ENCODE data around the gene C8A. TPM values are rescaled to one million over a fixed set of nuclear protein-coding genes. Genes with fewer than 3 reads are reported as not detected.

Gene C8A
- total RNA-seq, 1 donor from 2014 or later: 10.7 TPM

GRCh38 chr1:56927171-56927570 lies 72.6 kb downstream of the C8A start:
- DNase-seq (ENCODE audit: low spot score): no peak

DNA sequence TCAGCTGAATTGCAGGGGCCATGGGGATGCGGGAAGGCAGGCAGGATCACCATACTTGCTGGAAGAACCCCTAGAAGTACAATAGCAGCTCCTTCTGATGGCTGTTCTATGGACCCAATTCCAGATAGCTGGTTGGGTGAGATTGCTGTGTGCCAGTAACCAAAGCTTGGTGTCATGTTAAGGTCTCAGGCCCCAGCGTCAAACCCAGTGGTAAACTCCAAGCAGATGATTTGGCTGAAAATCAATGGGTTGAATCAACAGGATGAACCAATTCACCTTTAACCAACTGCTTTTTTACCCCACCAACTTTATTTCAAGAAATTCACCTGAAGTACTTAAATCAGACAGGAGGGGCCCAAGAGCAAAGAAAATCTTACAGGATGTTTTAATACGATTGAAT lies 73.4 kb downstream of the C8A start:
- no peak for DNase-seq (ENCODE audit: low spot score)

- no peak for DNase-seq (ENCODE audit: low spot score)
These were observed 74.9 kb downstream of the C8A start for GRCh38 chr1:56929492-56929891.

GRCh38 chr1:56931211-56931610 lies 76.6 kb downstream of the C8A start:
- no peak for DNase-seq (ENCODE audit: low spot score)

DNA sequence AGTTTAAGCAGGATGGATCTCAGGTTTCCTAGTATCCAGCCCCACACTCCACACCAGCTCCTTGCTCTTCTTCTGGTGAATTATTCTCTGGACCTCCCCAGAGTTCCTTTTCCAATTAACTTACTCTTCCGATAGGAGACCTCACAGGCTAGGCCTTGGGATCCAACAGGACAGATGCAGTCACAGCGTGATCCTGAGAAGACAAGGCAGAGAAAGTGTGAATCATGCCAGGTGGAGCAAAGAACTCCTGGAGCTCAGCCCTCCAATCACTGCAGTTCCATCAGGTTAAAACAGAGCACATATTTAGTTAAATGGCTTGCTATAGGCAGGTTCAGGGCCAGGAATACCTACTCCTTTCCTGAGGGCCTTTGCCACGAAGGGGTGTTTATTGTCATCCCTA lies 77.1 kb downstream of the C8A start:
- DNase-seq (ENCODE audit: low spot score): no peak

- no peak for DNase-seq (ENCODE audit: low spot score)
These were observed 78.6 kb downstream of the C8A start for GRCh38 chr1:56933161-56933560.

- DNase-seq (ENCODE audit: low spot score): no peak
These were observed 79.0 kb downstream of the C8A start for GRCh38 chr1:56933606-56934005.

- no peak for DNase-seq (ENCODE audit: low spot score)
These were observed 79.9 kb downstream of the C8A start for GRCh38 chr1:56934430-56935060.

DNA sequence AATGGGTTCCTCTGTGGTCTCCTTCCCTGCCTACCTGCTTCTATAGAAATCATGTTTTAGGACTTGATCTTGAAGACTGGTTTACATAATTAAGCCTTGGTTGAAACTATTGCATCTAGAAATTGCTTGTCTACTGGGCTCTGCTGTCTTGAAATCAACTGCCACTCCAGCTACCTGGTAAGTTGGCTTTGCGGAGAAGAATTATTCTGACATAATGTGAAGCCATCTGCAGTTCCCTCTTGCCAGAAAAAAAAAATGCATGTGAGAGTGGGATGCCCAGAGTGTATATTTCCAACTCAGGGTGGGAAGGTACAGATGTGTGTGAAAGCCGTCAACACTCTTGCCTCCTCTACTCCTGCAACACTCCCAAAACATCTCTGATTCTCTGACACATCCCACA lies 84.0 kb downstream of the C8A start:
- no peak for DNase-seq (ENCODE audit: low spot score)

- DNase-seq (ENCODE audit: low spot score): no peak
These were observed 84.6 kb downstream of the C8A start for GRCh38 chr1:56939209-56939608.

GRCh38 chr1:56940039-56940438 lies 85.4 kb downstream of the C8A start:
- no peak for DNase-seq (ENCODE audit: low spot score)

- DNase-seq (ENCODE audit: low spot score): no peak
These were observed 93.9 kb downstream of the C8A start for GRCh38 chr1:56948403-56949023.

DNA sequence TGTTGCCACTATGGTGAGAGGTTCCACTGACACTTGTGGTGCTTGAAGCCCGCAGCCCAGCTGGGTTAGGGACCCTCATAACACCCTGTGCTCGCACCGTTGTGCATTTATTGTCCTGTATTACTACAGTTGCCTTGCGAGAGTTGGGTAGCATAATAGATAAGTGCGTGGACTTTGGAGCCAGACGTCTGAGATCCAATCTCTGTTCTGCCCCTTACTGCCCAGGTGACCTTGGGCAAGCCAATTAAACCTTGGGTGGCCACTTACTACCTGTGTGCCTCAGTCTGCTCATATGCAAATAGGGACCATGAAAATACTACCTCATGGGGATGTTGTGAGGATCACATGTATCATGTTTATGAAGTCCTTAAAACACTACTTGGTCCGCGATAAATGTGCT lies 97.9 kb downstream of the C8A start:
- no peak for DNase-seq (ENCODE audit: low spot score)

- no peak for DNase-seq (ENCODE audit: low spot score)
These were observed 98.8 kb downstream of the C8A start for GRCh38 chr1:56953386-56953785.

DNA sequence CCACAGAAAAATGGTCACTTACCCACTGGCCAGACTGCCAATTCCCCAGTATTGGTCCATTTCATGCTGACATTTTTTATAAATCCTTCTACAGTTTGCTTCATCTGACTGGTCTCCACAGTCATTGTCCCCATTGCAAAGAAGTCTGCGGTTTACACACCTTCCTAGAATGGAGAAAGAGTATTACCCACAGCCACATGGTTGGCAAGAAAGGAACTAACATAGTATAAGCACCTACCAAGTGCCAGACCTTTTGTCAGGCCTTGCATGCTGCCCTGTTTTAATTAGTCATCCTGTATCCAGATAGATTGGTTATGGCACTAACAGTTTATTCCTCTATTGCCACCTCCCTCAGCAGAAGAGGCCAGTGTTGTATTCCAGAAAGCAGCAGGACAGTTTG lies 100.1 kb downstream of the C8A start:
- no peak for DNase-seq (ENCODE audit: low spot score)

DNA sequence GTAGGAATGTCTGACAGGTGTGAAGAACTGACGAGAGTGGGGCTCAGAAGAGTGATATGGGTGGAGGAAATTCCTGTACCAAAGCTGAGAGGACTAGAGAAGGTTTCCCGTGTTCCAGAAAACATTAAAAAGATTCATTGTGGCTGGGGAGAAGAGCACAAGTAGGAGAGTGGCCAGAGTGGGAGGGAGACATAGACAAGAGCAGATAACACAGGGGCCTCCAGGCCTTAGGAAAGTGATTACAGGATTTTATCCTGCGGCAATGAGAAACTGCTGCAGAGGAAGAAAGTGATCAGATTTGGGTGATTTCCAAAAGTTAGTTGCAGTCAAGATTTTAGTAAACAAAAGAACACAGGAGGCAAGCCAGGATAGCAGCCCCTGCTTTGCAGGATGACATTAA lies 103.3 kb downstream of the C8A start:
- no peak for DNase-seq (ENCODE audit: low spot score)

GRCh38 chr1:56958526-56958925 lies 103.9 kb downstream of the C8A start:
- DNase-seq (ENCODE audit: low spot score): no peak

GRCh38 chr1:56961426-56961825 lies 106.8 kb downstream of the C8A start:
- no peak for DNase-seq (ENCODE audit: low spot score)

GRCh38 chr1:56963667-56964066 lies 109.1 kb downstream of the C8A start:
- no peak for DNase-seq (ENCODE audit: low spot score)

DNA sequence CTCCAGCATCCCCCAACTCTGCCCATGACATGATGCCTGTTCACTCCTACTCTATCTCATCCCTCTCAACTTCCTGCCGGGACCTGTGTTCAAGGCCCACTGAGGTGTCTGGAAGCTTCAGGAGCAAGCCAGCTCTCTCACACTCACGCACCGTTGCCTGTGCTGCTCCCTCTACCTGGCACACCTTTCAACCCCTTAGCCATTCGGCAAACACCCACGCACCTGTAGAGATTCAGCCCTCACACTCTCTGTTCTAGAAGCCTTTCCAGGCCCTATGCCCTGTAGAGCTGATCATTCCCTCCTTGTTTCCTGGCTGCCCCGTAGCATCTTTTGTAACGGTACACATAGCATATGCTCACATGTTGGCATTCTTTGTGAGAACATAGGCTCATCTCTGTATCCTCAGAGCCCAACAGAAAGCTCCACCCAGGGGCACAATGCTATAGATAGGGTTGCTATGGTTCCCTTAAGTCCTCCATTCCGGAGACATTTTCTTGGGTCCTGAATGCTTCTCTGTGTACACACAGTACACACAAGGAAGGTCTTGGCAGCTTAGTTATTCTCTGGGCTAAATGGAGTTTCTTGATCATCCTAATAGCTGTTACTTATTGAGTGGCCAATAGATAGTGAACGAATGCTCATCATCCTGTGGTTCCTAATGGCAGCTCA lies 109.9 kb downstream of the C8A start:
- no peak for DNase-seq (ENCODE audit: low spot score)

DNA sequence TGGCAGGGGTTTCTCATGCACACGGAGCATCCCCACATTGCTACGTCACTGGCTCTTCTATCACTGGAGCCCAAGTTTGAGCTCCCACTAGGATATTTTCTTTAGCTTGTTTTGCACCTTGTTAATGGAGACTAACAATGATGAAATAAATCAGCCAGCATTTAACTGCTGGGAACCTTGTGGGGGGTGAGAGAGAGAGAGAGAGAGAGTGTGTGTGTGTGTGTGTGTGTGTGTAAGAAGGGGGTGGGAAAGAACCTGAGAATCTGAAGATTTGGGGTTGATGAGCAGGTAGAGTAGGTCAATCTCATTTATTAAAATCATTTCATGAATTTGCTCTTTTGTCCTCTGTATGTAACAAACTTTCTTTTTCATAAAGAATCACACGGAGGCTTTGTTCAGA lies 110.6 kb downstream of the C8A start:
- no peak for DNase-seq (ENCODE audit: low spot score)

- DNase-seq (ENCODE audit: low spot score): peak; percentile 30
These were observed 111.5 kb downstream of the C8A start, which contains the start of gene C8B for GRCh38 chr1:56965916-56966697. TSS of gene C8B (minus strand) at chr1:56966015. CDS start at chr1:56965948, 67 bp downstream.

- DNase-seq (ENCODE audit: low spot score): no peak
These were observed 112.1 kb downstream of the C8A start for GRCh38 chr1:56966698-56966999.
